ENCODE data around the gene SORL1. TPM values are rescaled to one million over a fixed set of nuclear protein-coding genes. Genes with fewer than 3 reads are reported as not detected.
A peak's percentile ranks its signal among the peaks of the same experiment; 100 is the strongest.

The SORL1 gene
- polyA plus RNA-seq, 3 donors = 52.5 to 61.9 (median 59.4) TPM

- Histone ChIP-seq H3K27ac (ENCODE audit: low read depth in 1 of 2, low read length in 2 of 2) (no peak overlapping the region), H3K36me3 (replicated peaks in 1 of 2; ENCODE audit: control insufficient read depth in 1 of 2, insufficient read depth in 2 of 2, low read length in 2 of 2) (peaks cover 60 to 96% of the 10 kb centered on the region in 2 donors), H3K4me1 (ENCODE audit: control insufficient read depth in 1 of 2, insufficient read depth in 2 of 2, low read length in 2 of 2) (peaks cover 2 to 3% of the 10 kb centered on the region in 2 donors), H2AFZ (ENCODE audit: insufficient read depth, low read depth, low read length, poor library complexity, severe bottlenecking) (no peak overlapping the region), H3K27me3 (ENCODE audit: control insufficient read depth in 2 of 2, insufficient read depth in 2 of 2, low read length in 2 of 2) (no peaks in the 10 kb centered on the region), H3K79me2 (ENCODE audit: insufficient read depth, low read length) (peaks cover 47% of the 10 kb centered on the region), H3K9me3 (replicated peaks in 1 of 2; ENCODE audit: control insufficient read depth in 1 of 2, insufficient read depth in 1 of 2, low read length in 2 of 2) (peaks cover 0 to 8% of the 10 kb centered on the region in 2 donors), H4K20me1 (ENCODE audit: insufficient read depth, low read length) (peaks cover 98% of the 10 kb centered on the region), H3K9ac (ENCODE audit: insufficient read depth, low read length, poor library complexity, severe bottlenecking) (no peak overlapping the region), H3K4me2 (replicated peaks; ENCODE audit: extremely low read depth, low read length, poor library complexity, severe bottlenecking) (no peak overlapping the region), H3K4me3 (replicated peaks in 1 of 3; ENCODE audit: low read depth in 2 of 3, low read length in 3 of 3) (no peak overlapping the region)
- intact Hi-C loops (cut with micrococcal nuclease) = no loop called here
- Mint-ChIP-seq H3K4me3 (no peak overlapping the region), H3K27ac (no peak overlapping the region), H3K9me3 (peaks cover 5 to 10% (median 7%) of the 10 kb centered on the region in 7 donors), H3K4me1 (peaks cover 4% of the 10 kb centered on the region), H3K27me3 (ENCODE audit: low read depth in 3 of 3) (no peaks in the 10 kb centered on the region), H3K36me3 (peaks cover 80 to 82% of the 10 kb centered on the region in 2 donors)
- TF ChIP-seq, protein P1, sequence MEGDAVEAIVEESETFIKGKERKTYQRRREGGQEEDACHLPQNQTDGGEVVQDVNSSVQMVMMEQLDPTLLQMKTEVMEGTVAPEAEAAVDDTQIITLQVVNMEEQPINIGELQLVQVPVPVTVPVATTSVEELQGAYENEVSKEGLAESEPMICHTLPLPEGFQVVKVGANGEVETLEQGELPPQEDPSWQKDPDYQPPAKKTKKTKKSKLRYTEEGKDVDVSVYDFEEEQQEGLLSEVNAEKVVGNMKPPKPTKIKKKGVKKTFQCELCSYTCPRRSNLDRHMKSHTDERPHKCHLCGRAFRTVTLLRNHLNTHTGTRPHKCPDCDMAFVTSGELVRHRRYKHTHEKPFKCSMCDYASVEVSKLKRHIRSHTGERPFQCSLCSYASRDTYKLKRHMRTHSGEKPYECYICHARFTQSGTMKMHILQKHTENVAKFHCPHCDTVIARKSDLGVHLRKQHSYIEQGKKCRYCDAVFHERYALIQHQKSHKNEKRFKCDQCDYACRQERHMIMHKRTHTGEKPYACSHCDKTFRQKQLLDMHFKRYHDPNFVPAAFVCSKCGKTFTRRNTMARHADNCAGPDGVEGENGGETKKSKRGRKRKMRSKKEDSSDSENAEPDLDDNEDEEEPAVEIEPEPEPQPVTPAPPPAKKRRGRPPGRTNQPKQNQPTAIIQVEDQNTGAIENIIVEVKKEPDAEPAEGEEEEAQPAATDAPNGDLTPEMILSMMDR (IDR thresholded peaks at IDR 0.05) = no peak
- no peak for DNase-seq
Measured at GRCh38 chr11:121508449-121508848, 56.3 kb downstream of the SORL1 start.

GRCh38 chr11:121510438-121510837 is 58.3 kb downstream of the SORL1 start:
- peaks cover 43% of the 10 kb centered on the region for H3K79me2 ChIP-seq (ENCODE audit: insufficient read depth, low read length)
- no peaks in the 10 kb centered on the region for H3K27me3 Mint-ChIP-seq (ENCODE audit: low read depth in 3 of 3)
- H3K27me3 ChIP-seq (ENCODE audit: control insufficient read depth in 2 of 2, insufficient read depth in 2 of 2, low read length in 2 of 2) = no peaks in the 10 kb centered on the region
- H3K27ac Mint-ChIP-seq = peak overlapping the region in 1 of 7 donors; percentile 42
- no peak overlapping the region for H3K27ac ChIP-seq (ENCODE audit: low read depth in 1 of 2, low read length in 2 of 2)
- H3K4me2 ChIP-seq (replicated peaks; ENCODE audit: extremely low read depth, low read length, poor library complexity, severe bottlenecking) = no peak overlapping the region
- intact Hi-C loops (cut with micrococcal nuclease) = no loop called here
- H2AFZ ChIP-seq (ENCODE audit: insufficient read depth, low read depth, low read length, poor library complexity, severe bottlenecking) = no peak overlapping the region
- H3K4me1 Mint-ChIP-seq = no peaks in the 10 kb centered on the region
- peaks cover 82 to 84% of the 10 kb centered on the region in 2 donors for H3K36me3 Mint-ChIP-seq
- H3K9ac ChIP-seq (ENCODE audit: insufficient read depth, low read length, poor library complexity, severe bottlenecking) = no peak overlapping the region
- H3K4me3 ChIP-seq (replicated peaks in 1 of 3; ENCODE audit: low read depth in 2 of 3, low read length in 3 of 3) = no peak overlapping the region
- DNase-seq = no peak
- H3K9me3 Mint-ChIP-seq = peaks cover 0 to 10% (median 6%) of the 10 kb centered on the region in 7 donors
- TF ChIP-seq, protein P1 (IDR thresholded peaks at IDR 0.05) = no peak
- no peaks in the 10 kb centered on the region for H3K4me1 ChIP-seq (ENCODE audit: control insufficient read depth in 1 of 2, insufficient read depth in 2 of 2, low read length in 2 of 2)
- no peak overlapping the region for H3K4me3 Mint-ChIP-seq
- no CpG with 5 or more reads among the region's 2 CpGs for WGBS (ENCODE audit: insufficient coverage)
- H3K9me3 ChIP-seq (replicated peaks in 1 of 2; ENCODE audit: control insufficient read depth in 1 of 2, insufficient read depth in 1 of 2, low read length in 2 of 2) = peaks cover 0 to 8% of the 10 kb centered on the region in 2 donors
- H3K36me3 ChIP-seq (replicated peaks in 1 of 2; ENCODE audit: control insufficient read depth in 1 of 2, insufficient read depth in 2 of 2, low read length in 2 of 2) = peaks cover 74 to 98% of the 10 kb centered on the region in 2 donors
- peaks cover 99% of the 10 kb centered on the region for H4K20me1 ChIP-seq (ENCODE audit: insufficient read depth, low read length)

Data from CD14-positive monocyte (primary cell).